ENCODE data around the gene FCRLB.
"Not testable (repeated sequence)": the region's sequence is repeated elsewhere in the genome, so short reads cannot be mapped to it uniquely, and the experiment has no call there.

FCRLB gene, protein sequence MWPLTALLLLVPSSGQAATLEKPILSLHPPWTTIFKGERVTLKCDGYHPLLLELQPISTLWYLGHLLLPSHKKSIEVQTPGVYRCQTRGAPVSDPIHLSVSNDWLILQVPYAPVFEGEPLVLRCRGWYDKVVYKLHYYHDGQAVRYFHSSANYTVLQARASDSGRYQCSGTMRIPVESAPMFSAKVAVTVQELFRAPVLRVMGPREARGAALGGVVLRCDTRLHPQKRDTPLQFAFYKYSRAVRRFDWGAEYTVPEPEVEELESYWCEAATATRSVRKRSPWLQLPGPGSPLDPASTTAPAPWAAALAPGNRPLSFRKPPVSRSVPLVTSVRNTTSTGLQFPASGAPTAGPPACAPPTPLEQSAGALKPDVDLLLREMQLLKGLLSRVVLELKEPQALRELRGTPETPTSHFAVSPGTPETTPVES

GRCh38 chr1:161720956-161721737, at the start of gene FCRLB:
Gene FCRLB, plus strand, starts transcription at chr1:161721544. Its CDS starts 1,129 bp downstream, at chr1:161722673.
- no peak for DNase-seq

- peak; percentile 9 for DNase-seq
Observed at GRCh38 chr1:161673437-161673836, 47.9 kb upstream of the FCRLB start.

DNA sequence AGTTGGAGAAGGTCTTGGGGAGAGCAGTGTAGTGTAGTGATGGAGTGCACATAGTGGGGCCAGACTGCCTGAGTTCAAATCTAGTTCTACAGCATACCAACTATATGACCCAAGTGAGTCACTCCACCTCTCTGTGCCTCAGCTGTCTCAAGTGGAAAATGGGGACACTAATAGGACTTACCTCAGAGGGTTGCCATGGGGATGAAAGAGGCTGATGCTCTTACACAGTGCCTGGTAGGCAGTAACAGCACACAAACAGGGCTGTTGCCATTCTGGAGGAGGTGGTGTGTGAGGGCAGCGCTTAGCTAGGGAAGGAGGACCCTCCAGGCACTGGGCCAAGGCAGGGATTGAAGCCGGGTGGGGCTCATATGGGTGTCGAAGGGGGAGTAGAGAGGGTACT, 46.9 kb upstream of the FCRLB start:
- not testable (repeated sequence) for DNase-seq

DNA sequence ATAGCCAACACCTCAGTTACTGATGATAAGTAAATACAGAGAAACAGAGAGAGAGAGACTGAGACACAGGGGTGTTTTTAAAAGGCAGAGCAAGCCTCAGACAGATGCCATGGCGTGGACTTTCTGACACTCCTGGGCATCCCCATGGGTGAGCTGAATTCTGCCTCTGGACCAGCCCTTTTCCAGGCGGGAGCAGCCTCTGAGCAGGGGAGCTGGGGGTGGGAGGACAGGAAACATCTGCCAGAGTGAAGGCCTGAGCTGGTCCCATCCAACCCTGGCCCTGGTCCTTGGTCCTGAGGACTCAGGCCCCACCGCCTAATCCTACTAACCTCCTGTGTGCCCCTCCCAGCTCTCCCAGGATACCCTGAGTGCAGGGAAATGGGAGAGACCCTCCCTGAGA, 46.4 kb upstream of the FCRLB start:
- not testable (repeated sequence) for DNase-seq

DNA sequence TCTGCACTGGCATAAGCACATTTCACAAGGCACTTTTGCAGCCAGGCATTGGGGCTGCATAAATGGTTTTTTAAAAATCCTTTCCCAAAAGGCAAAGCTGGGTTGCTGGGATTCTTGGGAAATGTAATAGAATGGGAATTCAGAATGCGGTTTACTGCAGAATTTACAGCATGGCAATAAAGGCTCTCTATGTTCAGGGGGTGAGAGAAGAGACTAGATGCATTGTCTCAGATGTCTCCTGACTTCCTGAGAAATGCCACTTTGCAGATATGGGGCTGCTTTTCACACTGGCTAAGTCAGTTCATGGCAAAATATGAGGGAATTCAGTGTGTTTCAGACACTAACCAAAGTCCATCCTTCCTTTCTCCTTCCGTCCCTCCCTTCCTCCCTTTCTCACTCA, 44.9 kb upstream of the FCRLB start:
- DNase-seq = no peak

- no peak for DNase-seq
Observed at GRCh38 chr1:161676958-161677689, 44.2 kb upstream of the FCRLB start.

GRCh38 chr1:161678500-161678899, 42.8 kb upstream of the FCRLB start:
- DNase-seq = no peak

DNA sequence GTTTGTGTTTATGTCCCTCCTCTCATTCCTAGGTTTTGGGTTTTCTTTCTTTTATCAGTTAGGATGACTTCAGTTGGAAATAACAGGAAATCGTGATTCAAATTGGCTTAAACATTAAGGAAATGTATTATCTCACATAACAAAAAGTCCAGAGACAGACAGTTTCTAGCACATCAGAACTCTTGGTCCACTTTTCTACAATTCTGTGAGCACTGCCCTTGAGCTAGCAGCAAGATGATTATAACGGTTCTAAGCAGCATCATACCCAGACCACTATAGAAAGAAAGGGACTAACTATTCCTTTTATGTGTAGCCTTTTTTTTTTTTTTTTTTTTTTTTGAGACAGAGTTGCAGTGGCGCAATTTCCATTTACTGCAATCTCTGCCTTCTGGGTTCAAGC, 39.5 kb upstream of the FCRLB start:
- no peak for DNase-seq

DNA sequence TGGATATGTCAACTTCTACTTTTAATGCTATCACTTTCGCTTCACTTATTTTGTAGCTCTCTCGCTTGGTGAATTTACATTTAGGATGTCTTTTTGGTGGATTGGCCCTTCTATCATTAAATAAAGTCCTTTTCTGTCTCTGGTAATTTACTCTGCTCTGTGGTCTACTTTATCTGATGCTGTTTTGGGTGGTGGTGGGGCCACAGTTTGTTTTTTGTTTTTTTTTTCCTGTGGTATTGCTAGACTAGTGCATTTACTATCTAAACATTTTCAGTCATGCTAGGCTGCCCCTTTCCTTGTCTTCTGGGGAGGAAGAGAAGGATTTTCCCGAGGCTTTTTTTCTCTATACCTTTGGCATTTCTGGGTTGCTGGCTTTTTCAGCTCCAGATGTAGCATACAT, 32.4 kb upstream of the FCRLB start:
- DNase-seq = no peak

DNA sequence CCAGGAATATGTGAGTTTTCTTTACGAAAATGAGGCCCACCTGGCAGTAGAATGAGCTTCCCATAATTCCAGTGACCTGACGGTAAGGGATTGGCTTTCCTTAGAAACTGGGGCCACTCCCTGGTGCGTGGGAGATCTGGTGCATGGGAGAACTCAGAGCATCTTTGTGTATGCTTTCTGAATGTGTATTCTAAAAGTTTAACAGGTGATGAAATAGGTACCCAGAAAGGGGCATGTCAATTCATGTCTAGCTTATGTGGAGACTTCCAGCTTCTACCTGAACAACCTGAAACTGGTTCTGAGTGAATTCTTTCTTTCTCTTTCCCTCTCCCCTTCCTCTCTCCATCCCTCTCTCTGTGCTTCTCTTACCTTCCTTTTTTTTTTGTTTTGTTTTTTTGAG, 29.5 kb upstream of the FCRLB start:
- no peak for DNase-seq

DNA sequence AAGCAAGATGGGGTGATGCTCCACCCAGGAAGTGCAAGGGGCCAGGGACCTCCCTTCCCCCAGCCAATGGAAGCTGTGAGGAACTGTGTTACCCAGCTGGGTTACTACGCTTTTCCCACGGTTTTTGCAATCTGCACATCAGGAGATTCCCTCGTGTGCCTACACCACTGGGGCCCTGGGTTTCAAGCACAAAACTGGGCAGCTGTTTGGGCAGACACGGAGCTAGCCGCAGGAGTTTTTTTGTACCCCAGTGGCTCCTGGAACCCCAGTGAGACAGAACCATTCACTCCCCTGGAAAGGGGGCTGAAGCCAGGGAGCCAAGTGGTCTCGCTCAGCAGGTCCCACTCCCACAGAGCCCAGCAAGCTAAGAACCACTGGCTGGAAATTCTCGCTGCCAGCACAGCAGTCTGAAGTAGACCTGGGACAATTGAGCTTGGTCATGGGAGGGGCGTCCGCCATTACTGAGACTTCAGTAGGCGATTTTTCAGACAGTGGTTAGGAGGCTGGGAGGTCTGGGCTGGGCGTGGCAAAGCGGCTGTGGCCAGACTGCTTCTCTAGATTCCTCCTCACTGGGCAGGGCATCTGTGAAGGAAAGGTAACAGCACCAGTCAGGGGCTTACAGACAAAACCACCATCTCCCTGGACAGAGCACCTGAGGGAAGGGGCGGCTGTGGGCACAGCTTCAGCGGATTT, 28.2 kb upstream of the FCRLB start:
- DNase-seq = not testable (repeated sequence)

DNA sequence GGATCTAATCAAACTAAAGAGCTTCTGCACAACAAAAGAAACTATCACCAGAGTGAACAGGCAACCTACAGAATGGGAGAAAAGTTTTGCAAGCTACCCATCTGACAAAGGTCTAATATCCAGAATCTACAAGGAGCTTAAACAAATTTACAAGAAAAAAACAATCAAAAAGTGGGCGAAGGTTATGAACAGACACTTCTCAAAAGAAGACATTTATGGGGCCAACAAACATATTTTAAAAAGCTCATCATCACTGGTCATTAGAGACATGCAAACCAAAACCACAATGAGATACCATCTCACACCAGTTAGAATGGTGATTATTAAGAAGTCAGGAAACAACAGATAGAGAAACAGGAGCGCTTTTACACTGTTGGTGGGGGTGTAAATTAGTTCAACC, 23.0 kb upstream of the FCRLB start:
- not testable (repeated sequence) for DNase-seq

GRCh38 chr1:161702250-161702649, 19.1 kb upstream of the FCRLB start:
- DNase-seq = no peak

GRCh38 chr1:161705537-161705936, 15.8 kb upstream of the FCRLB start:
- DNase-seq = no peak

GRCh38 chr1:161706113-161706481, 15.2 kb upstream of the FCRLB start:
- no peak for DNase-seq

- peak; percentile 99 for DNase-seq
Observed at GRCh38 chr1:161706482-161707347, 14.6 kb upstream of the FCRLB start, which contains the start of gene FCRLA. Gene FCRLA, plus strand, starts transcription at chr1:161707229. Its CDS starts 36 bp downstream, at chr1:161707265.

- DNase-seq = no peak
Observed at GRCh38 chr1:161707503-161707902, 13.8 kb upstream of the FCRLB start.

- no peak for DNase-seq
Observed at GRCh38 chr1:161709373-161709772, 12.0 kb upstream of the FCRLB start.

- peak; percentile 21 for DNase-seq
Observed at GRCh38 chr1:161710560-161710959, 10.8 kb upstream of the FCRLB start.

GRCh38 chr1:161718559-161719324, 2.6 kb upstream of the FCRLB start:
- DNase-seq = no peak

DNA sequence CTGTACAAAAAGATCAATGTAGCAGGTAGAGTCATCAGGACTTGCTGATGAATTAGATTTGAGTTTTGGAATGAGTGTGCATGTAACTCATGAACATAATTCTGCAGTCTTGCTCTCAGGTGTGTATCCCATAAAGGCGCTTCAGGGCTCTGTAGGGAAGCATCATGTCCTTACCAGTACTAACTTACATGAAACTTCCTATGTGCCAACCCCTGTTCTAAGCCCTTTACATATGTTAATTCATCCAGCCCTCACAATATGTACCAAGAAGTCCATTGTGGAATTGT, 2.1 kb upstream of the FCRLB start:
- no peak for DNase-seq
